ENCODE results near the gene NVL.

NVL gene

DNA sequence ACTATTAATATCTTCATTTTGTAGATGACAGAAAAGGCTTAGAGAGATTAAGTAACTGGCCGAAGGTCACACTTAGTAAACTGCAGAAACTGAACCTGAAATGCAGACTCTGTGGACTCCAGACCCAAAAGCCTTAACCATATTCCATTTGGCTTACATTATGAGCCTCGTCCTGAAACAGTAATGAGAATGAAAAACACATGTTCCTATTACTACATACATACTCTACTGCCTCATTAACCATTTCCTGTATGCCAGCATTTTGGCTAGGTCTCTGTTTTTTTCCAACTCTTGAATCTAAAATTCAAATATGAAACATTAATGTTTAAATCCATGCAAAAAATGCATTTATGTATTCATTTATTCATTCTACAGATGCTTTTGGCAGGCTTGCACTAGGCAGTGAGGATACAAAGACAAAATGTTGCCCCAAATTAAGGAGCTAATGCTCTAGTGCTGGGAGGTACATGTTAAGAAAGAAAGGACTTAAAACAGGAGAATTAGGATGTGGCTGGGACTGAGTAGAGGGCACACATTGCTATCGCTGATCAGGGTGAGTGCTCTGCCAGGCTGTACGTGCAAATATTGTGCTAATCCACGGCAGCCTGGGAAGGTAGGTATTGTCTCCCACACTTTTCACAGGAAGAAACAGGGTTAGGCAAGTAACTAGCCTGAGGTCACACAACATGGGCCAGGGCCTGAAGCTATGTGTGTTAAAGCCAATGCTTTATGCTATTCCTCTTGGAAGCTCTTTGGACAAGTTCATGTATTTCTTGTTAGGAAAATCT, 133.0 kb downstream of the NVL start:
- TF ChIP-seq, protein P1, sequence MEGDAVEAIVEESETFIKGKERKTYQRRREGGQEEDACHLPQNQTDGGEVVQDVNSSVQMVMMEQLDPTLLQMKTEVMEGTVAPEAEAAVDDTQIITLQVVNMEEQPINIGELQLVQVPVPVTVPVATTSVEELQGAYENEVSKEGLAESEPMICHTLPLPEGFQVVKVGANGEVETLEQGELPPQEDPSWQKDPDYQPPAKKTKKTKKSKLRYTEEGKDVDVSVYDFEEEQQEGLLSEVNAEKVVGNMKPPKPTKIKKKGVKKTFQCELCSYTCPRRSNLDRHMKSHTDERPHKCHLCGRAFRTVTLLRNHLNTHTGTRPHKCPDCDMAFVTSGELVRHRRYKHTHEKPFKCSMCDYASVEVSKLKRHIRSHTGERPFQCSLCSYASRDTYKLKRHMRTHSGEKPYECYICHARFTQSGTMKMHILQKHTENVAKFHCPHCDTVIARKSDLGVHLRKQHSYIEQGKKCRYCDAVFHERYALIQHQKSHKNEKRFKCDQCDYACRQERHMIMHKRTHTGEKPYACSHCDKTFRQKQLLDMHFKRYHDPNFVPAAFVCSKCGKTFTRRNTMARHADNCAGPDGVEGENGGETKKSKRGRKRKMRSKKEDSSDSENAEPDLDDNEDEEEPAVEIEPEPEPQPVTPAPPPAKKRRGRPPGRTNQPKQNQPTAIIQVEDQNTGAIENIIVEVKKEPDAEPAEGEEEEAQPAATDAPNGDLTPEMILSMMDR (IDR thresholded peaks at IDR 0.05): no peak
- no peak overlapping the region for H3K27ac ChIP-seq

DNA sequence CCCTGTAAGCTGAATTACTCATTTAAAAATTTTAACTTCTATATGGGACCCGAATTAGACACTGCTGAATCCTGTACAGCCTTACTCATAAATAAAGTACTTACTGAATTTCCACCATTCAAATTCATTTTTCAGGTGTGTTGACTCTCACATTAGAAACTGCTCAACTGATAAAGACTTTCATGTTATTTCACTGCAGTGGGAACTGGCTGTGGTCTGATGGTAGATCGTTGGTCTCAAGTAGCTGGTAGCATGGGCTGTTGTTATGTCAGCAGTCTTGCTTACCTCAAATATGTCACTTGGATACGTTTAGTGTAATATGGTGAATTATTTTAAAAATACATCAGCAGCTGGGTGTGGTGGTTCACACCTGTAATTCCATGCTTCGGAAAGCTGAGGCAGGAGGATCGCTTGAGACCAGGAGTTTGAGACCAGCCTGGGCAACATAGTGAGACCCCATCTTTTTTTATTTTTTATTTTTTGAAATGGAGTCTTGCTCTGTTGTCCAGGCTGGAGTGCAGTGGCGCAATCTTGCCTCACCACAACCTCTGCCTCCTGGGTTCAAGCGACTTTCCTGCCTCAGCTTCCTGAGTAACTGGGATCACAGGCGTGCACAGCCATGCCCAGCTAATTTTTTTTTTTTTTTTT, 136.5 kb downstream of the NVL start:
- Histone ChIP-seq H3K36me3 (peaks cover 29 to 46% (median 43%) of the 10 kb centered on the region in 3 donors), H3K4me3 (no peak overlapping the region), H3K4me1 (no peaks in the 10 kb centered on the region), H3K9me3 (no peaks in the 10 kb centered on the region), H3K27ac (no peak overlapping the region), H3K27me3 (no peaks in the 10 kb centered on the region)
- intact Hi-C loops (cut with DNase I; ENCODE audit: low total_unique reads): no loop called here
- no peak for DNase-seq
- TF ChIP-seq, protein P1 (IDR thresholded peaks at IDR 0.05): no peak

More for the DNA sequence above, 133.0 kb downstream of the NVL start:
- Histone ChIP-seq H3K9me3 (no peaks in the 10 kb centered on the region), H3K36me3 (peaks cover 24 to 36% (median 29%) of the 10 kb centered on the region in 3 donors), H3K4me1 (no peaks in the 10 kb centered on the region), H3K4me3 (no peak overlapping the region), H3K27me3 (no peaks in the 10 kb centered on the region)
- intact Hi-C loops (cut with DNase I; ENCODE audit: low total_unique reads): no loop called here
- no peak for DNase-seq

DNA sequence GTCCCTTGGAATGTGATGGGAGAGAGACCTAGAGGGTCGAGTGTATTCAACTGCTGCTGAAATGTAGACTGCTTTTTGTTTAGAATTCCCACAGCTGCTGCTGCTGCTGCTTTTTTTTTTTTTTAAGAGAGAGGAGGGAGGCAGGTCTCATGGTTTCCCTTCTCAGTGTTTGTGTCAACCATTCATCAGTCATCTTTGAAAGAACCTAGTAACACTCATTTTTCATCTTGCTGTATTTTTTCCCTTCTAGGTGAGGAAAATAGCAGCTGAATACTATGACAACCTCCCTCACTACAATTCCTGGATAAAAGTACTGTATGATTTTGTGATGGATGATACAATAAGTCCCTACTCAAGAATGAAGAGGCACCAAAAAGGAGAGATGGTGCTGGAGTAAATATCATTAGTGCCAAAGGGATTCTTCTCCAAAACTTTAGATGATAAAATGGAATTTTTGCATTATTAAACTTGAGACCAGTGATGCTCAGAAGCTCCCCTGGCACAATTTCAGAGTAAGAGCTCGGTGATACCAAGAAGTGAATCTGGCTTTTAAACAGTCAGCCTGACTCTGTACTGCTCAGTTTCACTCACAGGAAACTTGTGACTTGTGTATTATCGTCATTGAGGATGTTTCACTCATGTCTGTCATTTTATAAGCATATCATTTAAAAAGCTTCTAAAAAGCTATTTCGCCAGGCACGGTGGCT, 137.7 kb downstream of the NVL start:
- DNase-seq: no peak
- Histone ChIP-seq H3K27ac (no peak overlapping the region), H3K36me3 (peaks cover 29 to 46% (median 43%) of the 10 kb centered on the region in 3 donors), H3K4me3 (no peak overlapping the region), H3K9me3 (no peaks in the 10 kb centered on the region), H3K27me3 (no peaks in the 10 kb centered on the region), H3K4me1 (peaks cover 0 to 7% (median 0%) of the 10 kb centered on the region in 4 donors)
- intact Hi-C loops (cut with DNase I; ENCODE audit: low total_unique reads): no loop called here
- TF ChIP-seq, protein P1 (IDR thresholded peaks at IDR 0.05): no peak

DNA sequence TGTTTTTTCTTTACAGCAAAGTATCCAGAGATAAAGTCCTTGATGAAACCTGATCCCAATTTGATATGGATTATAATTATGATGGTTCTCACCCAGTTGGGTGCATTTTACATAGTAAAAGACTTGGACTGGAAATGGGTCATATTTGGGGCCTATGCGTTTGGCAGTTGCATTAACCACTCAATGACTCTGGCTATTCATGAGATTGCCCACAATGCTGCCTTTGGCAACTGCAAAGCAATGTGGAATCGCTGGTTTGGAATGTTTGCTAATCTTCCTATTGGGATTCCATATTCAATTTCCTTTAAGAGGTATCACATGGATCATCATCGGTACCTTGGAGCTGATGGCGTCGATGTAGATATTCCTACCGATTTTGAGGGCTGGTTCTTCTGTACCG, 140.4 kb downstream of the NVL start:
- H3K27ac ChIP-seq: no peak overlapping the region
- H3K4me3 ChIP-seq: no peak overlapping the region
- peaks cover 28 to 33% (median 33%) of the 10 kb centered on the region in 3 donors for H3K36me3 ChIP-seq
- TF ChIP-seq, protein P1 (IDR thresholded peaks at IDR 0.05): no peak
- H3K9me3 ChIP-seq: no peaks in the 10 kb centered on the region
- H3K4me1 ChIP-seq: peaks cover 0 to 34% (median 19%) of the 10 kb centered on the region in 4 donors
- peak in 1 of 2 donors; percentile 12 for DNase-seq
- no peaks in the 10 kb centered on the region for H3K27me3 ChIP-seq
- intact Hi-C loops (cut with DNase I; ENCODE audit: low total_unique reads): no loop called here

DNA sequence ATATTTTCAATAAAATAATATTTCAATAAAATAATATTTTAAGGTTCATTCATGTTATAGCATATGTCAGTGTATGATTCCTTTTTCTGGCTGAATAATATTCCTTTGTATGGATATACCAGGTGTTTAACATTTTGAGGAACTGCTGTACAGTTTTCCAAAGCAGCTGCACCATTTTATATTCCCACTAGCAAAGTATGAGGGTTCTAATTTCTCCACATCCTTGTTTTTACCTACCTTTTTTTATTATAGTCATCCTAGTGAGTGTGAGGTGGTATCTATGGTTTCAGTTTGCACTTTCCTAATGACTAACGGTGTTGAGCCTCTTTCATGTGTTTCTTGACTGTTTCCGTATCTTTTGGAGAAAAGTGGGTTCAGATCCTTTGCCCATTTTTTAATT, 141.7 kb downstream of the NVL start:
- Histone ChIP-seq H3K27ac (no peak overlapping the region), H3K9me3 (no peaks in the 10 kb centered on the region), H3K36me3 (peaks cover 17 to 27% (median 25%) of the 10 kb centered on the region in 3 donors), H3K4me3 (no peak overlapping the region), H3K27me3 (no peaks in the 10 kb centered on the region), H3K4me1 (peaks cover 0 to 39% (median 22%) of the 10 kb centered on the region in 4 donors)
- intact Hi-C loops (cut with DNase I; ENCODE audit: low total_unique reads): no loop called here
- TF ChIP-seq, protein P1 (IDR thresholded peaks at IDR 0.05): no peak
- no peak for DNase-seq

All from tibial artery (tissue), 4 donors.